Stimulated activated effector memory CD8-positive, alpha-beta T cell treated with anti-CD3 and anti-CD28 coated beads, Interleukin-12 subunit alpha, Interleukin-12 subunit beta, amount 100 ng/mL, for 72 hours (primary cell): Measurements from ENCODE around the gene THOP1.

Experiments used
- ATAC-seq: fragments of 150-1000 bp; cut with Tn5 transposase; 2 replicates; pipeline ENCODE4 v1.10.0; 2021
- DNase-seq, 2 donors: peaks; one replicate each; pipeline ENCODE4 v3.0.0; 2021 to 2022; ENCODE audit warnings: low spot score in 2 of 2
- H3K27ac Mint-ChIP-seq: one replicate; pipeline ENCODE4 v1.8.0; 2022; ENCODE audit warnings: mild to moderate bottlenecking, mixed read lengths
- H3K36me3 Mint-ChIP-seq: one replicate; pipeline ENCODE4 v1.8.0; 2022; ENCODE audit warnings: mild to moderate bottlenecking, mixed read lengths
- H3K4me1 Mint-ChIP-seq: one replicate; pipeline ENCODE4 v1.8.0; 2022; ENCODE audit warnings: mixed read lengths
- H3K4me3 Mint-ChIP-seq: one replicate; pipeline ENCODE4 v1.8.0; 2022; ENCODE audit warnings: mild to moderate bottlenecking, mixed read lengths
- H3K9me3 Mint-ChIP-seq: one replicate; pipeline ENCODE4 v1.8.0; 2022; ENCODE audit warnings: mixed read lengths

Gene THOP1

GRCh38 chr19:2834294-2834871 lies 49.1 kb downstream of the THOP1 start:
- Mint-ChIP-seq H3K9me3 (peaks cover 15% of the 10 kb centered on the region), H3K4me3 (no peak overlapping the region), H3K27ac (no peak overlapping the region), H3K36me3 (peaks cover 16% of the 10 kb centered on the region), H3K4me1 (no peaks in the 10 kb centered on the region)
- ATAC-seq = no peak
- no peak for DNase-seq

GRCh38 chr19:2837430-2837829 lies 52.1 kb downstream of the THOP1 start:
- DNase-seq (no peak), ATAC-seq (no peak)
- Mint-ChIP-seq H3K36me3 (peaks cover 21% of the 10 kb centered on the region), H3K4me3 (no peak overlapping the region), H3K27ac (no peak overlapping the region), H3K9me3 (peaks cover 15% of the 10 kb centered on the region), H3K4me1 (peaks cover 4% of the 10 kb centered on the region)

GRCh38 chr19:2840794-2841791 lies 55.8 kb downstream of the THOP1 start, which contains the start of gene ZNF555:
ZNF555 (plus strand) TSS chr19:2841475; CDS start chr19:2841573, 98 bp downstream.
- peak within 1 kb of the TSS; percentile 87 for H3K4me3 Mint-ChIP-seq
- H3K36me3 Mint-ChIP-seq = peaks cover 7% of the 10 kb centered on the region
- DNase-seq (peak; percentile 85 to 96), ATAC-seq (peak; percentile 99)
- H3K4me1 Mint-ChIP-seq = peaks cover 6% of the 10 kb centered on the region
- H3K9me3 Mint-ChIP-seq = peaks cover 3% of the 10 kb centered on the region
- peak within 1 kb of the TSS; percentile 91 for H3K27ac Mint-ChIP-seq

- Mint-ChIP-seq H3K27ac (no peak overlapping the region), H3K4me1 (peaks cover 6% of the 10 kb centered on the region), H3K4me3 (peak overlapping the region; percentile 87), H3K9me3 (no peaks in the 10 kb centered on the region), H3K36me3 (peaks cover 7% of the 10 kb centered on the region)
- ATAC-seq (no peak), DNase-seq (peak in 1 of 2 donors; percentile 11)
Observed at GRCh38 chr19:2841855-2842574, 56.7 kb downstream of the THOP1 start.

- peaks cover 10% of the 10 kb centered on the region for H3K36me3 Mint-ChIP-seq
- ATAC-seq = no peak
Observed at GRCh38 chr19:2845107-2845506, 59.8 kb downstream of the THOP1 start.

GRCh38 chr19:2846180-2846894 lies 61.0 kb downstream of the THOP1 start:
- peaks cover 16% of the 10 kb centered on the region for H3K36me3 Mint-ChIP-seq
- H3K4me1 Mint-ChIP-seq = peaks cover 17% of the 10 kb centered on the region
- no peak overlapping the region for H3K4me3 Mint-ChIP-seq
- no peak overlapping the region for H3K27ac Mint-ChIP-seq
- no peak for DNase-seq
- H3K9me3 Mint-ChIP-seq = peaks cover 6% of the 10 kb centered on the region
- no peak for ATAC-seq

More at GRCh38 chr19:2845107-2845506, 59.8 kb downstream of the THOP1 start:
- no peak for DNase-seq
- Mint-ChIP-seq H3K9me3 (peaks cover 2% of the 10 kb centered on the region), H3K27ac (no peak overlapping the region), H3K4me3 (no peak overlapping the region), H3K4me1 (peaks cover 10% of the 10 kb centered on the region)

- H3K4me1 Mint-ChIP-seq = peaks cover 12% of the 10 kb centered on the region
- H3K27ac Mint-ChIP-seq = no peak overlapping the region
- ATAC-seq (no peak), DNase-seq (no peak)
- no peak overlapping the region for H3K4me3 Mint-ChIP-seq
- peaks cover 26% of the 10 kb centered on the region for H3K36me3 Mint-ChIP-seq
- peaks cover 6% of the 10 kb centered on the region for H3K9me3 Mint-ChIP-seq
Observed at GRCh38 chr19:2847507-2847906, 62.2 kb downstream of the THOP1 start.

- Mint-ChIP-seq H3K27ac (no peak overlapping the region), H3K4me3 (no peak overlapping the region), H3K9me3 (peaks cover 15% of the 10 kb centered on the region), H3K4me1 (peaks cover 11% of the 10 kb centered on the region), H3K36me3 (peaks cover 31% of the 10 kb centered on the region)
- DNase-seq (no peak), ATAC-seq (no peak)
Observed at GRCh38 chr19:2848616-2849015, 63.3 kb downstream of the THOP1 start.

GRCh38 chr19:2850256-2850925 lies 65.1 kb downstream of the THOP1 start:
- Mint-ChIP-seq H3K27ac (peak overlapping the region; percentile 23), H3K36me3 (peaks cover 31% of the 10 kb centered on the region), H3K9me3 (peaks cover 17% of the 10 kb centered on the region), H3K4me1 (peaks cover 11% of the 10 kb centered on the region), H3K4me3 (no peak overlapping the region)
- peak; percentile 44 for ATAC-seq
- DNase-seq = no peak

- Mint-ChIP-seq H3K4me1 (peaks cover 22% of the 10 kb centered on the region), H3K36me3 (peaks cover 31% of the 10 kb centered on the region), H3K4me3 (no peak overlapping the region), H3K9me3 (peaks cover 21% of the 10 kb centered on the region), H3K27ac (no peak overlapping the region)
- DNase-seq = no peak
- ATAC-seq = no peak
Observed at GRCh38 chr19:2852598-2852997, 67.3 kb downstream of the THOP1 start.

- Mint-ChIP-seq H3K4me1 (peaks cover 22% of the 10 kb centered on the region), H3K4me3 (no peak overlapping the region), H3K9me3 (peaks cover 21% of the 10 kb centered on the region), H3K36me3 (peaks cover 31% of the 10 kb centered on the region), H3K27ac (no peak overlapping the region)
- DNase-seq (no peak), ATAC-seq (no peak)
Observed at GRCh38 chr19:2853015-2853606, 67.8 kb downstream of the THOP1 start.

- peaks cover 31% of the 10 kb centered on the region for H3K36me3 Mint-ChIP-seq
Observed at GRCh38 chr19:2854849-2855248, 69.5 kb downstream of the THOP1 start.

GRCh38 chr19:2856457-2857050 lies 71.3 kb downstream of the THOP1 start:
- ATAC-seq (no peak), DNase-seq (no peak)
- no peak overlapping the region for H3K4me3 Mint-ChIP-seq
- H3K36me3 Mint-ChIP-seq = peaks cover 14% of the 10 kb centered on the region
- H3K27ac Mint-ChIP-seq = peak overlapping the region; percentile 57
- peaks cover 15% of the 10 kb centered on the region for H3K9me3 Mint-ChIP-seq
- H3K4me1 Mint-ChIP-seq = peaks cover 11% of the 10 kb centered on the region

More at GRCh38 chr19:2854849-2855248, 69.5 kb downstream of the THOP1 start:
- H3K9me3 Mint-ChIP-seq = peaks cover 21% of the 10 kb centered on the region
- H3K4me1 Mint-ChIP-seq = peaks cover 21% of the 10 kb centered on the region
- H3K27ac Mint-ChIP-seq = no peak overlapping the region
- no peak overlapping the region for H3K4me3 Mint-ChIP-seq
- no peak for DNase-seq
- ATAC-seq = no peak

GRCh38 chr19:2858864-2859263 lies 73.6 kb downstream of the THOP1 start:
- DNase-seq = no peak
- Mint-ChIP-seq H3K4me3 (no peak overlapping the region), H3K4me1 (peaks cover 11% of the 10 kb centered on the region), H3K36me3 (no peaks in the 10 kb centered on the region), H3K27ac (no peak overlapping the region), H3K9me3 (peaks cover 4% of the 10 kb centered on the region)
- ATAC-seq = no peak
